Vagina (tissue), 2 donors: Measurements from ENCODE around the gene GRAMD4. TPM values are rescaled to one million over a fixed set of nuclear protein-coding genes. Genes with fewer than 3 reads are reported as not detected.
"Not testable (repeated sequence)": the region's sequence is repeated elsewhere in the genome, so short reads cannot be mapped to it uniquely, and the experiment has no call there.

ENCODE experiments used
- DNase-seq, 2 donors: peaks; one replicate each; pipeline ENCODE4 v3.0.0-alpha.2; 2017; ENCODE audit errors: extremely low spot score in 2 of 2
- H3K27ac ChIP-seq: fragments of 200-600 bp; sonication (generic); one replicate; pipeline ENCODE4 v1.5.1; 2019
- H3K27me3 ChIP-seq: fragments of 200-600 bp; sonication (generic); one replicate; pipeline ENCODE4 v1.5.1; 2019
- H3K36me3 ChIP-seq, 2 donors: fragments of 200-600 bp; sonication (generic); one replicate each; pipeline ENCODE4 v1.5.1; 2017 to 2019
- H3K4me1 ChIP-seq: fragments of 200-600 bp; sonication (generic); one replicate; pipeline ENCODE4 v1.5.1; 2019
- H3K4me3 ChIP-seq, 2 donors: fragments of 200-600 bp; sonication (generic); 1 replicate in 1 of 2; 2 replicates in 1 of 2; pipeline ENCODE4 v1.5.1; 2016 to 2019
- H3K9me3 ChIP-seq: fragments of 200-600 bp; sonication (generic); one replicate; pipeline ENCODE4 v1.5.1; 2019
- CTCF ChIP-seq, 3 experiments: fragments of 450-650 bp in 2 of 3; fragments of 200-600 bp in 1 of 3; sonication (generic) in 1 of 3; IDR thresholded peaks; one replicate each; pipeline ENCODE4 v1.5.1; 2017 to 2019; ENCODE audit warnings: antibody characterized with exemption in 3 of 3, mild to moderate bottlenecking in 2 of 3, moderate library complexity in 2 of 3
- POLR2A ChIP-seq, 2 donors: fragments of 450-650 bp; IDR thresholded peaks; one replicate each; pipeline ENCODE4 v1.6.1; 2017; ENCODE audit warnings: antibody characterized with exemption in 2 of 2, mild to moderate bottlenecking in 2 of 2, moderate library complexity in 2 of 2
- POLR2AphosphoS5 ChIP-seq, 2 donors: sonication (generic); formaldehyde crosslinking; IDR thresholded peaks; one replicate each; pipeline ENCODE4 v1.9.0; 2017; ENCODE audit warnings: antibody characterized with exemption in 2 of 2, mild to moderate bottlenecking in 2 of 2, low read depth in 1 of 2; ENCODE audit not compliant: insufficient read depth in 1 of 2
- intact Hi-C: fragments of 100-400 bp; cut with DNase I; formaldehyde crosslinking; loops from one replicate; pipeline ENCODE4 v1.15.1; 2023
- total RNA-seq: library from RNA; depleted of rRNA; stranded (reverse); fragments of >200 nt; gene quantifications from one replicate; pipeline ENCODE4 v1.2.3, GENCODE V29; 2016

GRAMD4 gene
- total RNA-seq, 1 donor from 2014 or later, result 28.7 TPM

- no peak overlapping the region for H3K4me3 ChIP-seq
- TF ChIP-seq POLR2AphosphoS5 (IDR thresholded peaks at IDR 0.05; ENCODE audit: insufficient read depth in 1 of 2, low read depth in 1 of 2), result no peak
- TF ChIP-seq CTCF (IDR thresholded peaks at IDR 0.05), result no peak
- no peak for TF ChIP-seq POLR2A (IDR thresholded peaks at IDR 0.05)
- peaks cover 32% of the 10 kb centered on the region for H3K4me1 ChIP-seq
- H3K9me3 ChIP-seq, result no peaks in the 10 kb centered on the region
- H3K36me3 ChIP-seq, result no peaks in the 10 kb centered on the region
- intact Hi-C loops, result no loop called here
- H3K27me3 ChIP-seq, result no peaks in the 10 kb centered on the region
- DNase-seq, result no peak
- no peak overlapping the region for H3K27ac ChIP-seq
These were observed 529 bp downstream of the GRAMD4 start for GRCh38 chr22:46620588-46621242.

GRCh38 chr22:46621243-46621930, 1.2 kb downstream of the GRAMD4 start:
- H3K27ac ChIP-seq, H3K36me3 ChIP-seq, H3K4me3 ChIP-seq, DNase-seq, H3K9me3 ChIP-seq, intact Hi-C loops, H3K27me3 ChIP-seq: not testable (repeated sequence)
- H3K4me1 ChIP-seq, result peaks cover 39% of the 10 kb centered on the region

GRCh38 chr22:46622081-46622521, 1.9 kb downstream of the GRAMD4 start:
- DNase-seq, result no peak
- TF ChIP-seq CTCF (IDR thresholded peaks at IDR 0.05) (no peak), POLR2A (IDR thresholded peaks at IDR 0.05) (no peak), POLR2AphosphoS5 (IDR thresholded peaks at IDR 0.05; ENCODE audit: insufficient read depth in 1 of 2, low read depth in 1 of 2) (no peak)
- no peak overlapping the region for H3K27ac ChIP-seq
- intact Hi-C loops, result no loop called here
- H3K27me3 ChIP-seq, result no peaks in the 10 kb centered on the region
- H3K4me1 ChIP-seq, result peaks cover 46% of the 10 kb centered on the region
- no peaks in the 10 kb centered on the region for H3K36me3 ChIP-seq
- no peaks in the 10 kb centered on the region for H3K9me3 ChIP-seq
- no peak overlapping the region for H3K4me3 ChIP-seq

GRCh38 chr22:46625113-46625842, 5.1 kb downstream of the GRAMD4 start:
- peaks cover 28% of the 10 kb centered on the region for H3K4me1 ChIP-seq
- intact Hi-C loops, result no loop called here
- DNase-seq, result no peak
- peaks cover 0 to 3% of the 10 kb centered on the region in 2 donors for H3K36me3 ChIP-seq
- H3K27ac ChIP-seq, result no peak overlapping the region
- no peaks in the 10 kb centered on the region for H3K27me3 ChIP-seq
- no peak for TF ChIP-seq POLR2AphosphoS5 (IDR thresholded peaks at IDR 0.05; ENCODE audit: insufficient read depth in 1 of 2, low read depth in 1 of 2)
- TF ChIP-seq CTCF (IDR thresholded peaks at IDR 0.05), result no peak
- no peak for TF ChIP-seq POLR2A (IDR thresholded peaks at IDR 0.05)
- H3K9me3 ChIP-seq, result no peaks in the 10 kb centered on the region
- H3K4me3 ChIP-seq, result no peak overlapping the region

GRCh38 chr22:46625843-46626349, 5.7 kb downstream of the GRAMD4 start:
- Histone ChIP-seq H3K9me3 (no peaks in the 10 kb centered on the region), H3K27me3 (no peaks in the 10 kb centered on the region), H3K4me1 (peaks cover 28% of the 10 kb centered on the region), H3K27ac (no peak overlapping the region), H3K36me3 (peaks cover 0 to 3% of the 10 kb centered on the region in 2 donors), H3K4me3 (no peak overlapping the region)
- no peak for TF ChIP-seq POLR2A (IDR thresholded peaks at IDR 0.05)
- TF ChIP-seq CTCF (IDR thresholded peaks at IDR 0.05), result no peak
- no peak for TF ChIP-seq POLR2AphosphoS5 (IDR thresholded peaks at IDR 0.05; ENCODE audit: insufficient read depth in 1 of 2, low read depth in 1 of 2)
- intact Hi-C loops, result no loop called here
- no peak for DNase-seq
